PC-9 (cell line): ENCODE data around the gene SCUBE2.

Experiments used
- CTCF ChIP-seq: fragments of 200-600 bp; sonication (generic); conservative IDR thresholded peaks from 2 replicates; pipeline ENCODE4 v1.6.1; 2017; ENCODE audit warnings: mixed run types, antibody characterized with exemption, mild to moderate bottlenecking, moderate library complexity
- EZH2 ChIP-seq: fragments of 200-600 bp; sonication (generic); IDR thresholded peaks from 2 replicates; pipeline ENCODE4 v1.8.0; 2017; ENCODE audit warnings: antibody characterized with exemption, low read depth

GRCh38 chr11:9121469-9121796, 30.0 kb upstream of the SCUBE2 start:
- no peak for TF ChIP-seq CTCF
- no peak for TF ChIP-seq EZH2
